IMR-90 (cell line): ENCODE data around the gene PCP4.

ENCODE experiments used
- BHLHE40 ChIP-seq: fragments of 150-350 bp; IDR thresholded peaks from 2 replicates; pipeline ENCODE4 v1.6.1; 2016; ENCODE audit warnings: mild to moderate bottlenecking, low read depth, low read length
- CEBPB ChIP-seq: IDR thresholded peaks from 2 replicates; pipeline ENCODE4 v1.6.1; 2012; ENCODE audit warnings: low read depth, low read length, improper control_type of control experiment
- CHD1 ChIP-seq: IDR thresholded peaks from 2 replicates; pipeline ENCODE4 v1.6.1; 2012; ENCODE audit warnings: low read depth, low read length, improper control_type of control experiment
- CTCF ChIP-seq: conservative IDR thresholded peaks from 2 replicates; pipeline ENCODE4 v1.5.1; 2012; ENCODE audit warnings: mild to moderate bottlenecking, low read depth, low read length, improper control_type of control experiment
- FOS ChIP-seq: fragments of 150-350 bp; IDR thresholded peaks from 2 replicates; pipeline ENCODE4 v1.6.1; 2016; ENCODE audit warnings: low read depth, low read length
- MAFK ChIP-seq: IDR thresholded peaks from 2 replicates; pipeline ENCODE4 v1.6.1; 2012; ENCODE audit warnings: low read depth, low read length, improper control_type of control experiment
- MAZ ChIP-seq: IDR thresholded peaks from 2 replicates; pipeline ENCODE4 v1.6.1; 2012; ENCODE audit warnings: low read depth, mild to moderate bottlenecking, low read length, improper control_type of control experiment, moderate library complexity, borderline replicate concordance
- MXI1 ChIP-seq: IDR thresholded peaks from 2 replicates; pipeline ENCODE4 v1.6.1; 2012; ENCODE audit warnings: low read depth, mild to moderate bottlenecking, low read length, moderate library complexity, borderline replicate concordance
- NFE2L2 ChIP-seq: fragments of 150-350 bp; IDR thresholded peaks from 2 replicates; pipeline ENCODE4 v1.6.1; 2016; ENCODE audit warnings: low read depth, mild to moderate bottlenecking, low read length
- POLR2A ChIP-seq: IDR thresholded peaks from 2 replicates; pipeline ENCODE4 v1.6.1; 2012; ENCODE audit warnings: mild to moderate bottlenecking, low read depth, low read length
- RAD21 ChIP-seq: IDR thresholded peaks from 2 replicates; pipeline ENCODE4 v1.6.1; 2012; ENCODE audit warnings: low read length, improper control_type of control experiment
- RFX5 ChIP-seq: IDR thresholded peaks from 2 replicates; pipeline ENCODE4 v1.8.0; 2012; ENCODE audit warnings: low read depth, mild to moderate bottlenecking, low read length, moderate library complexity
- USF2 ChIP-seq: fragments of 150-350 bp; IDR thresholded peaks from 2 replicates; pipeline ENCODE4 v1.6.1; 2017; ENCODE audit warnings: mild to moderate bottlenecking, antibody characterized with exemption, low read length, low read depth

- no peak for TF ChIP-seq CTCF
- TF ChIP-seq USF2: no peak
- no peak for TF ChIP-seq CEBPB
- TF ChIP-seq MAZ: no peak
- TF ChIP-seq POLR2A: no peak
- TF ChIP-seq RAD21: no peak
- no peak for TF ChIP-seq FOS
- no peak for TF ChIP-seq RFX5
- TF ChIP-seq MAFK: no peak
- TF ChIP-seq BHLHE40: no peak
- TF ChIP-seq CHD1: no peak
- TF ChIP-seq MXI1: no peak
- no peak for TF ChIP-seq NFE2L2
Measured at GRCh38 chr21:39849014-39849655, 18.1 kb upstream of the PCP4 start.
